IMR-90 (cell line): Measurements from ENCODE around the gene HEATR1.

Experiments used
- BHLHE40 ChIP-seq: fragments of 150-350 bp; IDR thresholded peaks from 2 replicates; pipeline ENCODE4 v1.6.1; 2016; ENCODE audit warnings: mild to moderate bottlenecking, low read depth, low read length
- CEBPB ChIP-seq: IDR thresholded peaks from 2 replicates; pipeline ENCODE4 v1.6.1; 2012; ENCODE audit warnings: low read depth, low read length, improper control_type of control experiment
- CHD1 ChIP-seq: IDR thresholded peaks from 2 replicates; pipeline ENCODE4 v1.6.1; 2012; ENCODE audit warnings: low read depth, low read length, improper control_type of control experiment
- MAFK ChIP-seq: IDR thresholded peaks from 2 replicates; pipeline ENCODE4 v1.6.1; 2012; ENCODE audit warnings: low read depth, low read length, improper control_type of control experiment
- POLR2A ChIP-seq: IDR thresholded peaks from 2 replicates; pipeline ENCODE4 v1.6.1; 2012; ENCODE audit warnings: mild to moderate bottlenecking, low read depth, low read length
- RAD21 ChIP-seq: IDR thresholded peaks from 2 replicates; pipeline ENCODE4 v1.6.1; 2012; ENCODE audit warnings: low read length, improper control_type of control experiment
- RCOR1 ChIP-seq: IDR thresholded peaks from 2 replicates; pipeline ENCODE4 v1.6.1; 2012; ENCODE audit warnings: mild to moderate bottlenecking, low read length, improper control_type of control experiment; ENCODE audit not compliant: insufficient replicate concordance
- RFX5 ChIP-seq: IDR thresholded peaks from 2 replicates; pipeline ENCODE4 v1.8.0; 2012; ENCODE audit warnings: low read depth, mild to moderate bottlenecking, low read length, moderate library complexity
- TF ChIP-seq, protein P1 (sequence below): conservative IDR thresholded peaks from 2 replicates; pipeline ENCODE4 v1.5.1; 2012; ENCODE audit warnings: mild to moderate bottlenecking, low read depth, low read length, improper control_type of control experiment
- TF ChIP-seq, protein P2 (sequence below): fragments of 150-350 bp; IDR thresholded peaks from 2 replicates; pipeline ENCODE4 v1.6.1; 2017; ENCODE audit warnings: mild to moderate bottlenecking, antibody characterized with exemption, low read length, low read depth

DNA sequence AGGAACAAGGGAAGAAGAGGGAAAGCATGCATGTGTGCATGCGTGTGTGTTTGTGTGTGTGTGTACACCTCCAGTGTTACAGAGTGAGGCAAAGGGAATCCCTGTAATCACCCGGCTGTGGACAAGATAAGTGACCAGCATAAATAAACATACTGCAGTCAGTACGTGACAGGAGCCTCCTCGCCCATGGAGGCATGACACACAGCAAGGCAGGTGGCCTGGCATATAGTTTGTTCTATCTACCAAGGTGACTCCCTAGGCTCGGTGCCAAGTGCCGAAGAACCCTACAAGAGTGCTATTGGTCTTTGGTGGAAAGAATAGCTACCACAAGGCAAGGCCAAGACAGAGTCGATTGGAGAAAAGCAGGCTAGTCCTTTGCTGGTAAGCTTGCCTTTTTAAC lies 31.7 kb upstream of the HEATR1 start:
- TF ChIP-seq, protein P1, sequence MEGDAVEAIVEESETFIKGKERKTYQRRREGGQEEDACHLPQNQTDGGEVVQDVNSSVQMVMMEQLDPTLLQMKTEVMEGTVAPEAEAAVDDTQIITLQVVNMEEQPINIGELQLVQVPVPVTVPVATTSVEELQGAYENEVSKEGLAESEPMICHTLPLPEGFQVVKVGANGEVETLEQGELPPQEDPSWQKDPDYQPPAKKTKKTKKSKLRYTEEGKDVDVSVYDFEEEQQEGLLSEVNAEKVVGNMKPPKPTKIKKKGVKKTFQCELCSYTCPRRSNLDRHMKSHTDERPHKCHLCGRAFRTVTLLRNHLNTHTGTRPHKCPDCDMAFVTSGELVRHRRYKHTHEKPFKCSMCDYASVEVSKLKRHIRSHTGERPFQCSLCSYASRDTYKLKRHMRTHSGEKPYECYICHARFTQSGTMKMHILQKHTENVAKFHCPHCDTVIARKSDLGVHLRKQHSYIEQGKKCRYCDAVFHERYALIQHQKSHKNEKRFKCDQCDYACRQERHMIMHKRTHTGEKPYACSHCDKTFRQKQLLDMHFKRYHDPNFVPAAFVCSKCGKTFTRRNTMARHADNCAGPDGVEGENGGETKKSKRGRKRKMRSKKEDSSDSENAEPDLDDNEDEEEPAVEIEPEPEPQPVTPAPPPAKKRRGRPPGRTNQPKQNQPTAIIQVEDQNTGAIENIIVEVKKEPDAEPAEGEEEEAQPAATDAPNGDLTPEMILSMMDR: no peak
- no peak for TF ChIP-seq BHLHE40
- no peak for TF ChIP-seq RFX5
- TF ChIP-seq POLR2A: no peak
- TF ChIP-seq MAFK: no peak
- no peak for TF ChIP-seq CEBPB
- no peak for TF ChIP-seq RAD21
- TF ChIP-seq, protein P2, sequence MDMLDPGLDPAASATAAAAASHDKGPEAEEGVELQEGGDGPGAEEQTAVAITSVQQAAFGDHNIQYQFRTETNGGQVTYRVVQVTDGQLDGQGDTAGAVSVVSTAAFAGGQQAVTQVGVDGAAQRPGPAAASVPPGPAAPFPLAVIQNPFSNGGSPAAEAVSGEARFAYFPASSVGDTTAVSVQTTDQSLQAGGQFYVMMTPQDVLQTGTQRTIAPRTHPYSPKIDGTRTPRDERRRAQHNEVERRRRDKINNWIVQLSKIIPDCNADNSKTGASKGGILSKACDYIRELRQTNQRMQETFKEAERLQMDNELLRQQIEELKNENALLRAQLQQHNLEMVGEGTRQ: no peak
- TF ChIP-seq CHD1: no peak
- no peak for TF ChIP-seq RCOR1
